Neural progenitor cell (in vitro differentiated cells): ENCODE measurements around the gene NCKAP5.

ENCODE experiments used
- CTCF ChIP-seq: fragments of 200-600 bp; sonication (generic); IDR thresholded peaks from 2 replicates; pipeline ENCODE4 v1.5.1; 2017; ENCODE audit warnings: antibody characterized with exemption, mild to moderate bottlenecking
- EZH2 ChIP-seq: fragments of 200-600 bp; sonication (generic); IDR thresholded peaks from 2 replicates; pipeline ENCODE4 v1.6.1; 2017; ENCODE audit warnings: antibody characterized with exemption, mild to moderate bottlenecking, moderate library complexity
- EZH2phosphoT487 ChIP-seq: fragments of 200-600 bp; sonication (generic); IDR thresholded peaks from 2 replicates; pipeline ENCODE4 v1.6.1; 2017; ENCODE audit warnings: antibody characterized with exemption

GRCh38 chr2:132772340-132772739, 795.9 kb downstream of the NCKAP5 start:
- no peak for TF ChIP-seq CTCF
- no peak for TF ChIP-seq EZH2
- TF ChIP-seq EZH2phosphoT487 = no peak
